Measurements from ENCODE around the gene MRPL12.
"Not testable (repeated sequence)": the region's sequence is repeated elsewhere in the genome, so short reads cannot be mapped to it uniquely, and the experiment has no call there.

DNA sequence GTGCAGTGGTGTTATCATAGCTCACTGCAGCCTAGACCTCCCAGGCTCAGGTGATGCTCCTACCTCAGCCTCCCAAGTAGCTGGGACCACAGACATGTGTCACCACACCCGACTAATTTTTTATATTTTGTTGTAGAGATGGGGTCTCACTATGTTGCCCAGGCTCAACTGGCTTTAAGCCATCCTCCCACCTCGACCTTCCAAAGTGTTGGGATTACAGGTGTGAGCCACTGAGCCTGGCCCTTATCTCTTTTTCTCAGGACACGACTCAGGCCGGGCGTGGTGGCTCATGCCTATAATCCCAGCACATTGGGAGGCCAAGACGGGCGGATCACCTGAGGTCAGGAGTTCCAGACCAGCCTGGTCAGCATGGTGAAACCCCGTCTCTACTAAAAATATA is 36.4 kb downstream of the MRPL12 start:
- TF ChIP-seq EZH2 (IDR thresholded peaks at IDR 0.05; ENCODE audit: insufficient read depth, poor library complexity, severe bottlenecking); EZH2phosphoT487 (IDR thresholded peaks at IDR 0.05; ENCODE audit: insufficient read depth, low read depth): not testable (repeated sequence)

Data from GM23248 (cell line).